ENCODE results near the gene ITGAE.
A peak's percentile ranks its signal among the peaks of the same experiment; 100 is the strongest.
"Not testable (repeated sequence)": the region's sequence is repeated elsewhere in the genome, so short reads cannot be mapped to it uniquely, and the experiment has no call there.

ITGAE gene, protein sequence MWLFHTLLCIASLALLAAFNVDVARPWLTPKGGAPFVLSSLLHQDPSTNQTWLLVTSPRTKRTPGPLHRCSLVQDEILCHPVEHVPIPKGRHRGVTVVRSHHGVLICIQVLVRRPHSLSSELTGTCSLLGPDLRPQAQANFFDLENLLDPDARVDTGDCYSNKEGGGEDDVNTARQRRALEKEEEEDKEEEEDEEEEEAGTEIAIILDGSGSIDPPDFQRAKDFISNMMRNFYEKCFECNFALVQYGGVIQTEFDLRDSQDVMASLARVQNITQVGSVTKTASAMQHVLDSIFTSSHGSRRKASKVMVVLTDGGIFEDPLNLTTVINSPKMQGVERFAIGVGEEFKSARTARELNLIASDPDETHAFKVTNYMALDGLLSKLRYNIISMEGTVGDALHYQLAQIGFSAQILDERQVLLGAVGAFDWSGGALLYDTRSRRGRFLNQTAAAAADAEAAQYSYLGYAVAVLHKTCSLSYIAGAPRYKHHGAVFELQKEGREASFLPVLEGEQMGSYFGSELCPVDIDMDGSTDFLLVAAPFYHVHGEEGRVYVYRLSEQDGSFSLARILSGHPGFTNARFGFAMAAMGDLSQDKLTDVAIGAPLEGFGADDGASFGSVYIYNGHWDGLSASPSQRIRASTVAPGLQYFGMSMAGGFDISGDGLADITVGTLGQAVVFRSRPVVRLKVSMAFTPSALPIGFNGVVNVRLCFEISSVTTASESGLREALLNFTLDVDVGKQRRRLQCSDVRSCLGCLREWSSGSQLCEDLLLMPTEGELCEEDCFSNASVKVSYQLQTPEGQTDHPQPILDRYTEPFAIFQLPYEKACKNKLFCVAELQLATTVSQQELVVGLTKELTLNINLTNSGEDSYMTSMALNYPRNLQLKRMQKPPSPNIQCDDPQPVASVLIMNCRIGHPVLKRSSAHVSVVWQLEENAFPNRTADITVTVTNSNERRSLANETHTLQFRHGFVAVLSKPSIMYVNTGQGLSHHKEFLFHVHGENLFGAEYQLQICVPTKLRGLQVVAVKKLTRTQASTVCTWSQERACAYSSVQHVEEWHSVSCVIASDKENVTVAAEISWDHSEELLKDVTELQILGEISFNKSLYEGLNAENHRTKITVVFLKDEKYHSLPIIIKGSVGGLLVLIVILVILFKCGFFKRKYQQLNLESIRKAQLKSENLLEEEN

DNA sequence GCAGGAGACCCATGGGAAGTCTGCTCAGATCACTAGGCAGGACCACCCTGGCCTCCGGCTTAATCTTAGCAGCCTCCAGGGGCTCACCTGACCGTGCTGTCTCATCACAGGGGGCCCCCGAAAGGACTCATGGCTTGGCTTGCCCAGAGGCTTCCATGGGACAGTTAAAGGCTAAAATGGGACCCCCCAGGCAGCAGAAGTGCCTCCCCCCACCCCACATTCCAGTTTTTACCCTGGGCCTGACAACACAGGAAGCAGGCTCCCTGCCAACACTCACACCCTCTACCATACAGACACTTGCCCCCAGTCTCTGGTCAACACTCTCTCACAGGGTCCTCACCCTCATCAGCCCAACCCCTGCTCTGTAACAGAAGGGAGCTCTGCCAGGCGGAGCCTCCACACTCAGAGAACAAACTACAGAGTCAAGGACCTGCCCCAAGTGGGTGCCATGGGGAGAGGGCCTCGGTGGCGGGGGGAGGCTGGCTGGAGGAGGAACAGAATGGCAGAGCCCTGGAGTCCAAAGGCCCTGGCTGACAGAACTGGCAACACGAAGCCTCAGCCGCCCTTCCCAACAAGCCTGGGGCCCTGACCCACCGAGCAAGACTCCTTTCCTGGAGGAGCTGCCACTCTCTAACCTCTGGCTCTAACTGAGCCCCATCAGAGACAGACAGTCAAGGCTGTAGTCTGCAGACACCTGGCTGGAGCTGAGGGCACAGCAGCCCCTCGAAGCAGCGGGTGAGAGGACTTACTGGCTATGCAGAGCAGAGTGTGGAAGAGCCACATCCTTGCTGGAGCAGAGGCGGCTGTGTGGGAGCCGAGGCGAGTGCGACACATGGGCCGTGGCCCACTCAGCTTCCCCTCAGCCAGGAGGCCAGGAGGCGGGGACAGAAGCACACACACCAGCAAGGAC, at the start of gene ITGAE:
ITGAE (minus strand) TSS at position 827 of the 910 bp plus-strand sequence; CDS start at position 783, 44 bp downstream.
- DNase-seq: peak; percentile 29 to 37 (median 35)

DNA sequence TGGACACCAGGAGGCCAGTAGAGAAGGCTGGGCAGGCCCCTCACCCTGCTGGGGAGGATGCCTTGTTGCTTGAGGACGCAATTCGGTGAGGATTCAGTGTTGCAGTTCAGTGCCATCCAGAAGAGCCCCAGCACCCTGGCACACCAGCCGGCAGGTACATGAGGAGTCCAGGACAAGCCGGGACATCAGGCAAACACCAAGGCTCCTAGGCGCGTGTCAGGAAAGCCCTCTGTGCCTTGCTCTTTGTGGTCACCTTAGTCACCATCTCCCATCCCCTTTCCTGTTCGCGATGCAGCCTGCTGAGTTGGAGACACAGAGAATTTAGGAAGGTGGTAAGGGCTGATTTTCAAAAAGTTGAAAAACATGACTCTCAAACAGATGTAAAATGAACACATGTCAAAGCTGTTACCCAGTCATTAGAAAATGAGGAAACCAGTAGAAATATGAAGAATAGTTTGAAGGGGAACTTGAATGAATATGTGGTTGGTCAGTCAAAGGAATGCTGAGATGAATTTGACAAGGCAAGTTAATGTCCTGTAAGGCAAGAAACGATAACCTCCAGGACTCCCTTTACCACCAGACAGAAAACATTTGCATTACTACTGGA, 47.3 kb upstream of the ITGAE start:
- DNase-seq: peak; percentile 42 to 53 (median 47)

DNA sequence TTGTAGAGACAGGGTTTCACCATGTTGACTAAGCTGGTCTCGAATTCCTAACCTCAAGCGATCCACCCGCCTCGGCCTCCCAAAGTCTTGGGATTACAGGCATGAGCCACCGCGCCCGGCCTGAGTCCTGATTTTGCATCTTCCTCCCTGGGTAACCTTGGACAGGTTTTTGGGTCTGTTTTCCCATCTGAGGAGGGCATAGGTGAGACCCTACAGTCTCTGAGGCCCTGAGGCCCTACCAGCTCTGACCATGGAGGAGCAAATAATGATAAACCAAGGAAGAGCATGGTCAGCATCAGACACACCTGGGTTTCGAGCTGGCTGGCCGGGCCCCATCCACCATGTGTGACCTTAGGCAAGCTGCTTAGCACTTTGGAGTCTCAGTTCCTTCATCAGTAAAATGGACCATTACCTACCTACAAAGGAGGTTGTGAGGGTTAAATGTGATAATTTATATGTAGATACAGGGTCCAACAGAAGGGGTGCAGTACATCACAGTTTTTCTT, 46.2 kb upstream of the ITGAE start:
- DNase-seq: no peak

DNA sequence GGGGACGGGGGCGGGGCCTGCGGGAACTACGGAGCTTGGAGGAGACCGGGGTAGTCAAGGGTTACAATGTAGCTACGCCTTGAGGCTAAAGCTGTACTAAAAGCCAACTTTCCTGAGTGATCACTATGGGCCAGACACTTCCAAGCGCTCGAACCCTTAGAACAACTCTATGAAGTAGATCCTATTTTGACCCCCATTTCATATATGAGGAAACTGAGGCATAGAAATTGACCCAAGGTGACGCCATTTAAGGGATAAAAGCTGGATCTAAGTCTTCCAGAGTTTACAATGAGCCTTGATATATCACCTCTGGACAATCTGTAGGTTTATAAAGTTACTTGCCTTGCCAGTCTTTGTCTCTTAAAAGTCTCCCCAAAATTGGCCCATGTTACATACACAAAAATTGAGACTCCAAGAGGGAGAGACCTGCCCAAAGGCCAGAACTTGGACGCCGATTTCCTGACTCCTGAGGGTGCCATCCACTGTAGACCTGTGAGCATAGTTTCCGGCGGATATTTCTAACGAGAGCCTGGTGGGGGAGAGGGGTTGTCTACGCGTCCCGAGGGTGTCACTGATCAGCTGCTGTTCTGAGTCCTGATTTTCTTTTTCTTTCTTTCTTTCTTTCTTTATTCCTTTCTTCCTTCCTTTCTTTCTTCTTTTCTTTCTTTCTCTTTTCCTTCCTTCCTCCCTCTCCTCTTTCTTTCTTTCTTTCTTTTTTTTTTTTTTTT, 45.6 kb upstream of the ITGAE start:
- peak in 1 of 3 donors; percentile 3 for DNase-seq

DNA sequence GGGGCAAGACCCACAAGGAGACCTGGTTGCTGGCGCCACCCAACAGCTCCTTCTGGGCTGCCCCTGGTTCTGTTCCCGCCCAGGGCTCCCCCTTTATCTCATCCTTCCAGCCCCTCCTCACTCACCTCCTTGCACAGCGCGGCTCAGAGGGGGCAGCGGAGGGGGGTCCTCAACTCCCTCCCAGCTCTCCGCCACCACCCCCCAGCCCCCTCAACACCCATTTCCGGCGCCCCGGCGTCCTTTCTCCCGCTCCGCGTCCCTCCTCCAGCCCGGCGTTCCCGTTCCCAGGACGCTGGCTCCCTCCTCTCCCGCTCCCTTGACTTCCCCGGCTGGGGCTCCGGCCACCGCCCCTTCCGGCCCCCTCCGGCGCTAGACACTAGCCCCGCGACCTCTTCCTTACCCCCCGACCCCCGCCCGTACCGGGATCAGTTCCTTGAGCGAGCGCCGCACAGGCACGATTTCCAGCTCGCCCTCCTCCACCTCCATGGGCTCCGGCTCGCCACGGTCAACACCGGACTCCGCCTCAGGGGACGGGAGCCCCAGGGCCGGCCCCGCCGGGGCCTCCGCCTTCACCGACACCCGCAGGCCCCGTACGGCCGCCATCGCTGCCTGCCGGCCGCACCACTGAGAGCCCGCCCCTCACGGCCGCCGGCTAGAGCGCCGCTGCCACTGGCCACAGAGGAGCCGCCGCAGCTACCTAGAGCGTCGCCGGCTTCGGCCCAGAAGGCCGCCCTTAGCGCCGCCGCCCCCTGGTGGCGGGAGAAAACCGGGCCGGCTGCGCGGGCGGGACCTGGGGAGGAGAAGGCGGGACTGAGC, 44.8 kb upstream of the ITGAE start, which contains the start of gene NCBP3:
NCBP3 (minus strand) TSS at position 626 of the 816 bp plus-strand sequence; CDS start at position 603, 23 bp downstream.
- DNase-seq: peak; percentile 95 to 99 (median 98)

DNA sequence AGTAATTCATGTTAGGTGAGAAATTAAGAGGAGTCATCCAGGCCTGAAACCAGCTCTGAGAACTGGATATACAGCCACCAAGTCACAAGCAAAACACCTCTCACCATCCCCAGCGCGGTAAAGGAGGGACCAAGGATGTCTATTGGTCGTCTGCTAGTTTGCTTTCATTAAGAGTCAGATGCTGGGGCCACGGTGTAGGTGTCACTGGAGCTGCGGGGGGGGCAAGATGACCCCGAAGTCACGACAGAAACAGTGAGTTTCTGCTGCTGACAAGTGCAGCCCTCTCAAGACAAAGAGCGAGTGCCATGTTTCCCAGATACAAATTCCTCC, 44.3 kb upstream of the ITGAE start:
- peak in 1 of 3 donors; percentile 20 for DNase-seq

DNA sequence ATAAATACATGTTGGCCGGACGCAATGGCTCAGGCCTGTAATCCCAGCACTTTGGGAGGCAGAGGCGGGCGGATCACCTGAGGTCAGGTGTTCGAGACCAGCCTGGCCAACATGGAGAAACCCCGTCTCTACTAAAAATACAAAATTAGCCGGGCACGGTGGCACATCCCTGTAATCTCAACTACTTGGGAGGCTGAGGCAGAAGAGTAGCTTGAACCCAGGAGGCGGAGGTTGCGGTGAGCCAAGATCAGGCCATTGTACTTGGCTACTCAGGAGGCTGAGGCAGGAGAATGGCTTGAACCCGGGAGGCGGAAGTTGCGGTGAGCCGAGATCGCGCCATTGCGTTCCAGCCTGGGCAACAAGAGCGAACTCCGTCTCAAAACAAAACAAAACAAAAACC, 43.6 kb upstream of the ITGAE start:
- not testable (repeated sequence) for DNase-seq

DNA sequence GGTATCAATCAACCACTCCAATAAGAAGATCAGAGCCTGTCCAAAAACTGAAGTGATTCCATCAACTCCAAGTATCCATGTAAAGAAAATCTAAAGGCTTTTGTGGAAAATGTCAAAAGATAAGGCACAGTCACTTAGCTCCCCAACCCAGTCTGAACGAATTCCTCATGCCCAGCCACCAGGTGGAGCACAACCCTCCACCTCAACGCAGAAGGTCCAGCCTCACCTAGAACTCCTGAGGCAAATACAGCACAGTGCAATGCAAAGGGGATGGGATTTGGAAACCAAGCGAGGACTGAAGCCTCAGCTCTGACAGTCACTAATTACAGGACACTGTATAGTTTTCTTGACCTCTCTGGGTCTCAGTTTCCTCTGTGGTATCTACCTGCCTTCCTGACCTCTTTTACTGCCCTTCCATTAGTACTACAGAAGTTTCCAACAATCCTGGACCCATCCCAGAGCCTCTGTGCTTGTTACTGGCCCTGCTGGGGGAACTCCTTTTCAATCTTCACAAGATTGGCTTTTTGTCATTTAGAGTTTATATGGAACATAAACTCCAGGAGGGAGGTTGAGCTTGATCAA, 43.0 kb upstream of the ITGAE start:
- DNase-seq: peak; percentile 28 to 53 (median 35)

DNA sequence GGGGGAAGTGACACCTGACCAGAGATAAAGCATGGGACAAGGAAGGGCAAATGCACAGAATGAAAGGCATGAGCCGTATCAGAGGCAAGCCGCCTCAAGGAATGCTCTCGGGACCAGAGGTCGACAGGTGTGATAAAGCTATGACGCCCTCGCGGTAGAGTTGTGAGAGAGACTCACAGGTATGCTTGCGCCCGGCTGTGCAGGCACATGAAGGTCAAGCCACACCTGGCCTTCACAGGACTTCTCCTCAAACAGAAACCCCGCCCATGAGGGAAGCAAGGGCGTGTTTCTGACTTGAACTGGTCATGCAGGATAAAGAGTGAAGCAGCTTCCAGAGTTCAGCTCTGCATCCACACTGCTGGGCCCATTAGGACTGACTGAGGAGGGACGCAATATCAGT, 37.2 kb upstream of the ITGAE start:
- DNase-seq: no peak

DNA sequence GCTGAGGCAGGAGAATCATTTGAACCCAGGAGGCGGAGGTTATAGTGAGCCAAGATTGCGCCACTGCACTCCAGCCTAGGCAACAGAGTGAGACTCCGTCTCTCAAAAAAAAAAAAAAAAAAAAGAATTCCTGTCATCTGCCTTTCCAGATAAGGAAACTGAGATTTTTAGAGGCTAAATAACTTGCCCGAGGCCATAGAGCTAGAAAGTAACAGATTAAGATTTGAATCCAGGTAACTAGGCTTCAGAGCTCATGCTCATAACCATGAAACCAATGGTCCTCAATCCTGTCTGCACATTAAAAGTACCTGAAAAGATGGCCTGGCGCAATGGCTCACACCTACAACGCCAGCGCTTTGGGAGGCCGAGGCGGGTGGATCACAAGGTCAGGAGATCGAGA, 35.6 kb upstream of the ITGAE start:
- no peak for DNase-seq

DNA sequence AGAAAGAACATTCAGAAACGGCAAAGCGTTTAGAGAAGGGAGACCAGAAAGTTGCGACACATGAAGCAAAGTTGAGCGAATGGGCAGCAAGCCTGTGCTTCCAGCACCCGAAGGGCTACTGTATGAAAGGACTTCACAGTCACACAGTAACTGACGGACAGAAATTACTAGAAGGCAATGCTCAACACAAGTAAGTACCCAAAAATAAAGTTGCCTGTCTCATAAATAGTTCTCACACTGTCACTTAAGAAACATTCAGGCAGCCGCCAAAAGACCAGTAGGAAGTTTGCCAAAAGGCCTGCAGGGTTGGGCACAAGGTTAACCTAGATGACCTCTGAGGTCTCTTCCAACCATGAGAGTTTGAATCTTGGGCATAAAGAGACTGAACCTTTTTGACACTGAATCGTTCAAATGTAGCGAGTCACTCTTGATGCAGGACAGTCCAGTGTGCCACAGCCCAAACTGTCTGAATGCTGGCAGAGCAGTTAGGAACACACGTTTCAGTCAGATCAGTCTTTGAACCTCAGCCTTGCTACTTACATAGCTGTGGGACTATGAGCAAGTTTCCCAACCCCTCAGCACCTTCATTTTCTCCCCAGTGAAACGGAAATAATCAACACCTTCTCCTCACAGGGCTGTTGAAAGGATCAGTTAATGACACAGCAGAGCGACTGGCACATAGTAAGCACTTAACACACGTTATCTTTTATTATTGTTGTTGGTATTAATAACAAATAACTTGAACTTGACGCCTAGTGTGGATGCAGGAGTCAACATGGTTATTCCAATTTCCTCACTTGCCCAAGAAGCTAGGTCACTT, 34.6 kb upstream of the ITGAE start:
- DNase-seq: peak in 1 of 3 donors; percentile 30

DNA sequence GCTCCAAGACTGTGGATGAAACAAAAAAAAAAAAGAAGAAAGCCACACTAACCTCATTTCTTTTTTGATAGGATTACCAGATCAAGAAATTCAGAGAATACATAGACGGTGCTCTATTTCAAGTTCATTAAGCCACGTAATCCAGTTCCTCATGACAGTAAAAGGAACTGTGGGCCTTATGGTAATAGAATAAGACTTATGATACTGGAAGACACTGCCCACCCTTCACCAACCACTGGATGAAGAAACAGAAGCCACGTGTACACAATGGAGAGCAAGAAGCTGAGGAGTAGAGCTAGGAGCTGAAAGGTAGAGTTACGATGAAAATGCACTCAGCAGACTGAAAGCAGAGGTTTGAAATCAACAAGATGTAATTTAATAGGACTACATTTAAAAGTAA, 33.8 kb upstream of the ITGAE start:
- peak; percentile 58 to 70 (median 66) for DNase-seq

DNA sequence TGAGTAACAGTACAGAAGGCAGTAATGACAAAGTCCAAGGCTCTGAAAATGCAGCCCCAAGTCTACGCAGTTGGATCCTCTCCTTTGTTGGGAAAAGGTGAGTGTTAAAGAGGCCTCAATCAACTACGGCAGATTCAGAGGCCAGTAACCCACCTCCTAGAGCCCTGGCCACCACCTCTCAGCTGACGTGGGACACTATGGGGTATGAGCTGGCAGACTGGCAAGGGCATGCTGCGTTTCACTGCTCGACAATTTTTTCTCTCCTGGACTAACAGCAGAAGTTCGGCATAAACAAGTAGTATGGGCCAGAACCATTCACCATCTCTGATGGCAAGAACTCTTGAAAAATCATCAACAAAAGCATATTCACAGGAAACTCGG, 27.9 kb upstream of the ITGAE start:
- no peak for DNase-seq

DNA sequence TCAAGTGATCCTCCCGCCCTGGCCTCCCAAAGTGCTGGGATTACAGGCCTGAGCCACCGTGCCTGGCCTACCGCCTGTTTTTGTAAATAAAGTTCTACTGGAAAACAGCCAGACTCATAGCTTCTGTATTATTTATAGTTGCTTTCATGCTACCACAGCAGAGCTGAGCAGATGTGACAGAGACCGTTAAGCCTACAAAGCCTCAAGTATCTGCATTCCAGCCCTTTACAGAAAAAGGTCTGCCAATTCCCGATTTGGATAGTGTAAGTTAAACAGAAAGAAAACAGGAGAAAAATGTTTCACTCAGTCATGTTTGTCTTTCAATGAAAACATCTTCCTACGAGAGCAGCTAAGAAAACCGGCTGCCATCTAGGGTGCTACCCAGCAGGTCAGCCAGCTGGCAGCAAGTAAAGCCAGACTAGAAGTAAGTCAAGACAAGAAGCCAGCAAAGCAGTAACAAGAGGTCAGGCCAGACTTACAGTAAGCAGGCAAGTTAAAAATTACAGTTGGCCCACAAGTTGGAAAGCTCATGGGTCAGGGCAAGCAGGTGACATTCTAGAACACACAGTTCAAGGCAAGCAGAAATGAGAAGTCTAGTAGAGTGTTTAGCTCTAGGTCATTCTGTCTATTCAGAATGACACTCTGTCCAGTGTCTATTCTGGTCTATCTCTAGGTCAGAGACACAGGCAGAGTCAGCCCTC, 27.3 kb upstream of the ITGAE start:
- no peak for DNase-seq

DNA sequence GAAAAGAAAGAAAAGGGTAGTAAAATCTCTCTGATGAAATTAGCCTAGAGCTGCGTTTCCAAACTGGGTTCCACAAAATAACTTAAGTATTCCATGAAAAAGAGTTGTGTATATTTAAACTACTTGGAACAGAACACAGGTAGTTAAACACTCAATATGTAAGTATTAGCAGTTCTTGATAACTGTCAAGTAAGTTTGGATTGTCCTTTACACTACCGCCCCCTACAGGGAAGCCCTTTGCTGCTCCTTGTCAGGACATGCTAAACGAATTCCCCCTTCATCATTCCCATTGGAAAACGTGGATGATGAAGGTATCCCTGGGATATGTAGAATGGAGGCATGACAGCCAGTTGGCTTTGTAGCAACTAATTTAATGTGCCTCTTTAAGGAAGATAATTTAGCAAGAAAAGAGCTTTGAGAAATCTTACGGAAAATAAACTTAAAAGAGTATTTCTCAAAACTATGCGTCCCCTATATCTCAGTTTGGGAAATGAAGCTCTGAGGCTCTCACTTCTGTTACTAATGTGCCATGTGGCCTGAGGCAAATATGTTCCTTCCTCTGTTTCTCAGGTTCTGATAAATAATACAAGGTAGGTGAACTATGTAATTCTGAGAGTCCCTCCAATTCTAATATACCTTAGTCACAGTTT, 26.3 kb upstream of the ITGAE start:
- peak; percentile 81 to 90 (median 86) for DNase-seq

DNA sequence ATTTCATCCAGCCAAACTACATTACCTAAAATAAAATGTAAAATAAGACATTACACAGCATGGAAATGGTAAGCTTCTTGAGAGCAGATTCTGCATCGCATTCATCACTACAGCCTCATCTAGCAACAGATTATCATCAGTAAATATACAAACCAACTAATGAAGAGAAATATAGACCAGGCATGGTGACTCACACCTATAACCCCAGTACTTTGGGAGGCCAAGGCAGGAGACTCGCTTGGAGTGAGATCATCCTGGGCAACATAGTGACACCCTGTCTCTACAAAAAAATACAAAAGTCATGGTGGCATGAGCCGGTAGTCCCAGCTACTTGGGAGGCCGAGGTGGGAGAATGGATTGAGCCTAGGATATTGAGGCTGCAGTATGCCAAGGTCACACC, 25.2 kb upstream of the ITGAE start:
- no peak for DNase-seq

DNA sequence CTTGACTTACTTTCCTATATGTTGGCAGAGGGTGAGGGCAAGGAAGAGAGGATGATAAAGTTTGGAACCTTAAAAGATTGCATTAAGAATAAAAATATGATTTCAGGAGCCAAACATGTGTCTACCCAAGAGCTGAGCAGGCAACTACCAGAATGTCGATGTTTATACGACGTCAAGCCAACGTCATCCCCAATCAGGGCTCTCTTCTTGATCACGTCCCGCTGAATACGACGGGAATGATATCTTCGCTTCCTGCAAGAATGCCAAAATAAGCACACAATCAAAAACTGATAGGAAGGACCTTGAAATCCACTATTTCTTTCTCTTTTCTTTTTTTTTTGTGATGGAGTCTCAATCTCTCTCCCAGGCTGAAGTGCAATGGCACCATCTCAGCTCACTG, 20.1 kb upstream of the ITGAE start:
- DNase-seq: no peak
